Progenitor cell of endocrine pancreas (in vitro differentiated cells): ENCODE results near the gene RPTOR. TPM values are rescaled to one million over a fixed set of nuclear protein-coding genes. Genes with fewer than 3 reads are reported as not detected.

ENCODE experiments used
- DNase-seq: peaks from one replicate; pipeline ENCODE4 v3.0.0; 2021; ENCODE audit warnings: low spot score; ENCODE audit not compliant: unreplicated experiment
- H3K27ac Mint-ChIP-seq: 2 replicates; pipeline ENCODE4 v1.8.0; 2021; ENCODE audit warnings: mild to moderate bottlenecking, moderate library complexity, mixed read lengths
- H3K27me3 Mint-ChIP-seq: 2 replicates; pipeline ENCODE4 v1.8.0; 2021; ENCODE audit warnings: mixed read lengths
- H3K36me3 Mint-ChIP-seq: 2 replicates; pipeline ENCODE4 v1.8.0; 2022; ENCODE audit warnings: mixed read lengths; ENCODE audit not compliant: insufficient read depth
- H3K4me1 Mint-ChIP-seq: 2 replicates; pipeline ENCODE4 v1.8.0; 2021; ENCODE audit warnings: low read depth, mixed read lengths
- H3K4me3 Mint-ChIP-seq: 2 replicates; pipeline ENCODE4 v1.8.0; 2021; ENCODE audit warnings: low read depth, mild to moderate bottlenecking, moderate library complexity, mixed read lengths
- H3K9me3 Mint-ChIP-seq: 2 replicates; pipeline ENCODE4 v1.8.0; 2021; ENCODE audit warnings: low read depth, mixed read lengths
- total RNA-seq: library from RNA; stranded (reverse); gene quantifications from 2 replicates; pipeline ENCODE4 v1.2.1, GENCODE V29; 2021
- TF ChIP-seq, protein P1 (sequence below): fragments of 200-600 bp; sonication (generic); IDR thresholded peaks from one replicate; pipeline ENCODE4 v1.5.0; 2021; ENCODE audit warnings: antibody characterized with exemption, mild to moderate bottlenecking; ENCODE audit not compliant: unreplicated experiment

The RPTOR gene
- total RNA-seq, 1 donor from 2014 or later = 40.0 TPM

- H3K27me3 Mint-ChIP-seq = peaks cover 38% of the 10 kb centered on the region
- H3K36me3 Mint-ChIP-seq = no peaks in the 10 kb centered on the region
- no peaks in the 10 kb centered on the region for H3K4me1 Mint-ChIP-seq
- TF ChIP-seq, protein P1, sequence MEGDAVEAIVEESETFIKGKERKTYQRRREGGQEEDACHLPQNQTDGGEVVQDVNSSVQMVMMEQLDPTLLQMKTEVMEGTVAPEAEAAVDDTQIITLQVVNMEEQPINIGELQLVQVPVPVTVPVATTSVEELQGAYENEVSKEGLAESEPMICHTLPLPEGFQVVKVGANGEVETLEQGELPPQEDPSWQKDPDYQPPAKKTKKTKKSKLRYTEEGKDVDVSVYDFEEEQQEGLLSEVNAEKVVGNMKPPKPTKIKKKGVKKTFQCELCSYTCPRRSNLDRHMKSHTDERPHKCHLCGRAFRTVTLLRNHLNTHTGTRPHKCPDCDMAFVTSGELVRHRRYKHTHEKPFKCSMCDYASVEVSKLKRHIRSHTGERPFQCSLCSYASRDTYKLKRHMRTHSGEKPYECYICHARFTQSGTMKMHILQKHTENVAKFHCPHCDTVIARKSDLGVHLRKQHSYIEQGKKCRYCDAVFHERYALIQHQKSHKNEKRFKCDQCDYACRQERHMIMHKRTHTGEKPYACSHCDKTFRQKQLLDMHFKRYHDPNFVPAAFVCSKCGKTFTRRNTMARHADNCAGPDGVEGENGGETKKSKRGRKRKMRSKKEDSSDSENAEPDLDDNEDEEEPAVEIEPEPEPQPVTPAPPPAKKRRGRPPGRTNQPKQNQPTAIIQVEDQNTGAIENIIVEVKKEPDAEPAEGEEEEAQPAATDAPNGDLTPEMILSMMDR = no peak
- H3K27ac Mint-ChIP-seq = no peak overlapping the region
- no peak for DNase-seq
- H3K9me3 Mint-ChIP-seq = no peaks in the 10 kb centered on the region
- H3K4me3 Mint-ChIP-seq = no peak overlapping the region
Observed at GRCh38 chr17:80499560-80499959, 45.1 kb upstream of the RPTOR start.

- H3K4me3 Mint-ChIP-seq = no peak overlapping the region
- TF ChIP-seq, protein P1 = no peak
- peaks cover 41% of the 10 kb centered on the region for H3K27me3 Mint-ChIP-seq
- no peaks in the 10 kb centered on the region for H3K4me1 Mint-ChIP-seq
- no peaks in the 10 kb centered on the region for H3K9me3 Mint-ChIP-seq
- no peak overlapping the region for H3K27ac Mint-ChIP-seq
- DNase-seq = no peak
- no peaks in the 10 kb centered on the region for H3K36me3 Mint-ChIP-seq
Observed at GRCh38 chr17:80499961-80500665, 44.5 kb upstream of the RPTOR start.

DNA sequence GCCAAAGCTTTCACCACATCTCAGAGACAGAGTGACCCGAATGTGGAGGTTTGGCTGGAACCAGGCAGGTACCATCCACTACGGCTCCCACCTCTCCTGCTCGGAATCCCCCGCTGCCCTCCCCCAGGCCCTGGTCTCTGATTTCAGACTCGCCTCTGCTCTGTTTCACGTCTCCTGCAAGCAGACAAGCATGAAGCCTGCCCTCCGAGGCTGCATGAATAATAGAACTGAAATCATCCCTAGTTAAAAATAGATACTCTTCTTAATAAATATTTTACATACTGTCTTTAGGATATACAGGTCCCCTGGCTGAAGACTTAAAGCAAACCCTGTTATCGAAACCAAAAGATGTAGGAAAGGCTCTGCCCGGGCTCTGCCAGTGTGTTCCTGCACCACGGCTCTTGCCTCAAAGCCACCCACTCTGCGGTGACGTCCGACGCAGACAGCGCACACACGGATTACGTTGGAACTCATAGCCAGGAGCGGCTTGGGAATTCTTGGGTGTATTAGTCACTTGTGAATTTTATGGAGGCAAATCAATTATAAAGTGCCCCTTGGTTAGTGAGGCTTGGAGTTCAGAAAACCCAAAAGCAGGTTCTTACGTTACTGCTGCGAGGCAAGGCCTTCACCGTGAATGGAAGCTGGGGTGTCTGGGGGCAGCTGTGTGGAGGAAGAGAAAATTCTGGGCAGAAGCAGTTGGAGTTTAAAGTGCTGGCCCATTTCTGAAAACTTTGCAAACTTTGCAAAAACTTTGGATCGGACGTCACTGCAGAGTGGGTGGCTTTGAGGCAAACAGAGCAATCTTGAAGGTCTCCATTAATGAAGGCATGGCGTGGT is 42.7 kb upstream of the RPTOR start:
- H3K27ac Mint-ChIP-seq = no peak overlapping the region
- no peaks in the 10 kb centered on the region for H3K4me1 Mint-ChIP-seq
- TF ChIP-seq, protein P1 = no peak
- H3K27me3 Mint-ChIP-seq = peaks cover 39% of the 10 kb centered on the region
- H3K4me3 Mint-ChIP-seq = no peak overlapping the region
- no peaks in the 10 kb centered on the region for H3K36me3 Mint-ChIP-seq
- no peak for DNase-seq
- H3K9me3 Mint-ChIP-seq = no peaks in the 10 kb centered on the region

- Mint-ChIP-seq H3K27me3 (peaks cover 35% of the 10 kb centered on the region), H3K4me1 (no peaks in the 10 kb centered on the region), H3K4me3 (no peak overlapping the region), H3K27ac (no peak overlapping the region), H3K9me3 (no peaks in the 10 kb centered on the region), H3K36me3 (no peaks in the 10 kb centered on the region)
- no peak for DNase-seq
- TF ChIP-seq, protein P1 = no peak
Observed at GRCh38 chr17:80502578-80502877, 42.1 kb upstream of the RPTOR start.

DNA sequence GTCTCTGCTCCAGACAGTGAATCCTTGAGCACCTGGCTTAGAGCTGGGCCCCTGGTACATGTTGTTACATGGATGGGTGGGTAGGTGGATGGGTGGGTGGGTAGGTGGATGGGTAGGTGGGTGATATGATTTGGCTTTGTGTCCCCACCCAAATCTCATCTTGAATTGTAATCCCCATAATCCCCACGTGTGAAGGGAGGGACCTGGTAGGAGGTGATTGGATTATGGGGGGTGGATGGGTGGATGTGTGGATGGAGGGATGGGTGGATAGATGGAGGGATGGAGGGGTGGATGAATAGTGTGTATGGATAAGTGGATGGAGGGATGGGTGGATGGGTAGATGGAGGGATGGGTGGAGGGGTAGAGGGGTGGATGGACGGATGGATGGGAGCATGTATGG is 41.6 kb upstream of the RPTOR start:
- peaks cover 38% of the 10 kb centered on the region for H3K27me3 Mint-ChIP-seq
- DNase-seq = no peak
- no peak overlapping the region for H3K4me3 Mint-ChIP-seq
- TF ChIP-seq, protein P1 = no peak
- no peaks in the 10 kb centered on the region for H3K9me3 Mint-ChIP-seq
- H3K27ac Mint-ChIP-seq = no peak overlapping the region
- no peaks in the 10 kb centered on the region for H3K4me1 Mint-ChIP-seq
- no peaks in the 10 kb centered on the region for H3K36me3 Mint-ChIP-seq
